Measurements from ENCODE around the gene REM1.
"Not testable (repeated sequence)": the region's sequence is repeated elsewhere in the genome, so short reads cannot be mapped to it uniquely, and the experiment has no call there.

Gene REM1

GRCh38 chr20:31490752-31491151 is 15.7 kb downstream of the REM1 start:
- H3K4me3 ChIP-seq (ENCODE audit: low read length): no peak overlapping the region
- H3K4me1 ChIP-seq (ENCODE audit: control insufficient read depth, insufficient read depth, low read length): no peaks in the 10 kb centered on the region
- H3K9ac ChIP-seq (ENCODE audit: low read length): no peak overlapping the region
- H3K9me3 ChIP-seq (ENCODE audit: control insufficient read depth, low read length): no peaks in the 10 kb centered on the region
- no peaks in the 10 kb centered on the region for H3K36me3 ChIP-seq (ENCODE audit: control insufficient read depth, insufficient read depth, low read length)
- no peaks in the 10 kb centered on the region for H3K27me3 ChIP-seq (ENCODE audit: control insufficient read depth, insufficient read depth, low read length)

GRCh38 chr20:31494131-31494530 is 19.0 kb downstream of the REM1 start:
- H3K9ac ChIP-seq (ENCODE audit: low read length): no peak overlapping the region
- no peaks in the 10 kb centered on the region for H3K36me3 ChIP-seq (ENCODE audit: control insufficient read depth, insufficient read depth, low read length)
- no peaks in the 10 kb centered on the region for H3K4me1 ChIP-seq (ENCODE audit: control insufficient read depth, insufficient read depth, low read length)
- peaks cover 3% of the 10 kb centered on the region for H3K27me3 ChIP-seq (ENCODE audit: control insufficient read depth, insufficient read depth, low read length)
- H3K4me3 ChIP-seq (ENCODE audit: low read length): no peak overlapping the region
- no peaks in the 10 kb centered on the region for H3K9me3 ChIP-seq (ENCODE audit: control insufficient read depth, low read length)

- Histone ChIP-seq H3K9ac (ENCODE audit: low read length) (no peak overlapping the region), H3K9me3 (ENCODE audit: control insufficient read depth, low read length) (no peaks in the 10 kb centered on the region), H3K4me1 (ENCODE audit: control insufficient read depth, insufficient read depth, low read length) (no peaks in the 10 kb centered on the region), H3K4me3 (ENCODE audit: low read length) (no peak overlapping the region), H3K36me3 (ENCODE audit: control insufficient read depth, insufficient read depth, low read length) (no peaks in the 10 kb centered on the region), H3K27me3 (ENCODE audit: control insufficient read depth, insufficient read depth, low read length) (peaks cover 3% of the 10 kb centered on the region)
These were observed 21.7 kb downstream of the REM1 start for GRCh38 chr20:31496761-31497295.

GRCh38 chr20:31497838-31498540 is 22.9 kb downstream of the REM1 start:
- Histone ChIP-seq H3K4me1 (ENCODE audit: control insufficient read depth, insufficient read depth, low read length) (no peaks in the 10 kb centered on the region), H3K27me3 (ENCODE audit: control insufficient read depth, insufficient read depth, low read length) (peaks cover 3% of the 10 kb centered on the region), H3K4me3 (ENCODE audit: low read length) (no peak overlapping the region), H3K36me3 (ENCODE audit: control insufficient read depth, insufficient read depth, low read length) (no peaks in the 10 kb centered on the region), H3K9ac (ENCODE audit: low read length) (no peak overlapping the region), H3K9me3 (ENCODE audit: control insufficient read depth, low read length) (no peaks in the 10 kb centered on the region)

GRCh38 chr20:31500527-31500926 is 25.4 kb downstream of the REM1 start:
- H3K9ac ChIP-seq (ENCODE audit: low read length): no peak overlapping the region
- no peak overlapping the region for H3K4me3 ChIP-seq (ENCODE audit: low read length)
- no peaks in the 10 kb centered on the region for H3K9me3 ChIP-seq (ENCODE audit: control insufficient read depth, low read length)
- peaks cover 3% of the 10 kb centered on the region for H3K27me3 ChIP-seq (ENCODE audit: control insufficient read depth, insufficient read depth, low read length)
- H3K36me3 ChIP-seq (ENCODE audit: control insufficient read depth, insufficient read depth, low read length): no peaks in the 10 kb centered on the region
- no peaks in the 10 kb centered on the region for H3K4me1 ChIP-seq (ENCODE audit: control insufficient read depth, insufficient read depth, low read length)

- H3K36me3 ChIP-seq (ENCODE audit: control insufficient read depth, insufficient read depth, low read length); H3K4me3 ChIP-seq (ENCODE audit: low read length); H3K9me3 ChIP-seq (ENCODE audit: control insufficient read depth, low read length); H3K9ac ChIP-seq (ENCODE audit: low read length); H3K27me3 ChIP-seq (ENCODE audit: control insufficient read depth, insufficient read depth, low read length); H3K4me1 ChIP-seq (ENCODE audit: control insufficient read depth, insufficient read depth, low read length): not testable (repeated sequence)
These were observed 28.0 kb downstream of the REM1 start for GRCh38 chr20:31502884-31503673.

GRCh38 chr20:31505903-31506302 is 30.8 kb downstream of the REM1 start:
- H3K9ac ChIP-seq (ENCODE audit: low read length): no peak overlapping the region
- no peaks in the 10 kb centered on the region for H3K4me1 ChIP-seq (ENCODE audit: control insufficient read depth, insufficient read depth, low read length)
- H3K27me3 ChIP-seq (ENCODE audit: control insufficient read depth, insufficient read depth, low read length): no peaks in the 10 kb centered on the region
- H3K4me3 ChIP-seq (ENCODE audit: low read length): no peak overlapping the region
- H3K9me3 ChIP-seq (ENCODE audit: control insufficient read depth, low read length): no peaks in the 10 kb centered on the region
- no peaks in the 10 kb centered on the region for H3K36me3 ChIP-seq (ENCODE audit: control insufficient read depth, insufficient read depth, low read length)

- Histone ChIP-seq H3K4me1 (ENCODE audit: control insufficient read depth, insufficient read depth, low read length) (no peaks in the 10 kb centered on the region), H3K9me3 (ENCODE audit: control insufficient read depth, low read length) (no peaks in the 10 kb centered on the region), H3K4me3 (ENCODE audit: low read length) (no peak overlapping the region), H3K27me3 (ENCODE audit: control insufficient read depth, insufficient read depth, low read length) (no peaks in the 10 kb centered on the region), H3K9ac (ENCODE audit: low read length) (no peak overlapping the region), H3K36me3 (ENCODE audit: control insufficient read depth, insufficient read depth, low read length) (no peaks in the 10 kb centered on the region)
These were observed 33.6 kb downstream of the REM1 start for GRCh38 chr20:31508517-31509244.

- no peaks in the 10 kb centered on the region for H3K9me3 ChIP-seq (ENCODE audit: control insufficient read depth, low read length)
- no peaks in the 10 kb centered on the region for H3K36me3 ChIP-seq (ENCODE audit: control insufficient read depth, insufficient read depth, low read length)
- H3K4me3 ChIP-seq (ENCODE audit: low read length): peak within 1 kb of the TSS; percentile 89
- H3K9ac ChIP-seq (ENCODE audit: low read length): peak within 1 kb of the TSS; percentile 84
- H3K27me3 ChIP-seq (ENCODE audit: control insufficient read depth, insufficient read depth, low read length): no peaks in the 10 kb centered on the region
- H3K4me1 ChIP-seq (ENCODE audit: control insufficient read depth, insufficient read depth, low read length): peaks cover 30% of the 10 kb centered on the region
These were observed 39.3 kb downstream of the REM1 start, which contains the start of gene HM13 for GRCh38 chr20:31514154-31515071. HM13 (plus strand) TSS chr20:31514442; CDS start chr20:31514552, 110 bp downstream.

- peak overlapping the region; percentile 89 for H3K4me3 ChIP-seq (ENCODE audit: low read length)
- no peaks in the 10 kb centered on the region for H3K36me3 ChIP-seq (ENCODE audit: control insufficient read depth, insufficient read depth, low read length)
- H3K27me3 ChIP-seq (ENCODE audit: control insufficient read depth, insufficient read depth, low read length): no peaks in the 10 kb centered on the region
- peaks cover 30% of the 10 kb centered on the region for H3K4me1 ChIP-seq (ENCODE audit: control insufficient read depth, insufficient read depth, low read length)
- no peaks in the 10 kb centered on the region for H3K9me3 ChIP-seq (ENCODE audit: control insufficient read depth, low read length)
- peak overlapping the region; percentile 84 for H3K9ac ChIP-seq (ENCODE audit: low read length)
These were observed 40.1 kb downstream of the REM1 start for GRCh38 chr20:31515072-31515774.

- no peaks in the 10 kb centered on the region for H3K27me3 ChIP-seq (ENCODE audit: control insufficient read depth, insufficient read depth, low read length)
- no peaks in the 10 kb centered on the region for H3K9me3 ChIP-seq (ENCODE audit: control insufficient read depth, low read length)
- no peaks in the 10 kb centered on the region for H3K36me3 ChIP-seq (ENCODE audit: control insufficient read depth, insufficient read depth, low read length)
- peaks cover 30% of the 10 kb centered on the region for H3K4me1 ChIP-seq (ENCODE audit: control insufficient read depth, insufficient read depth, low read length)
- H3K9ac ChIP-seq (ENCODE audit: low read length): peak overlapping the region; percentile 84
- H3K4me3 ChIP-seq (ENCODE audit: low read length): peak overlapping the region; percentile 89
These were observed 40.7 kb downstream of the REM1 start for GRCh38 chr20:31515775-31516107.
